ENCODE results near the gene SLC2A2.
A peak's percentile ranks its signal among the peaks of the same experiment; 100 is the strongest.

The SLC2A2 gene

GRCh38 chr3:171054231-171054630, 27.7 kb upstream of the SLC2A2 start:
- no peaks in the 10 kb centered on the region for H3K4me1 Mint-ChIP-seq (ENCODE audit: low read depth)
- H3K36me3 Mint-ChIP-seq (ENCODE audit: low read depth) = no peaks in the 10 kb centered on the region
- H3K4me3 Mint-ChIP-seq = no peak overlapping the region

GRCh38 chr3:171049861-171050444, 23.4 kb upstream of the SLC2A2 start:
- peaks cover 20% of the 10 kb centered on the region for H3K27me3 Mint-ChIP-seq
- H3K4me1 Mint-ChIP-seq (ENCODE audit: low read depth) = no peaks in the 10 kb centered on the region
- H3K4me3 Mint-ChIP-seq = no peak overlapping the region
- DNase-seq = peak; percentile 40
- H3K36me3 Mint-ChIP-seq (ENCODE audit: low read depth) = no peaks in the 10 kb centered on the region
- H3K27ac Mint-ChIP-seq = no peak overlapping the region
- peaks cover 10% of the 10 kb centered on the region for H3K9me3 Mint-ChIP-seq

More at GRCh38 chr3:171054231-171054630, 27.7 kb upstream of the SLC2A2 start:
- Mint-ChIP-seq H3K27me3 (peaks cover 8% of the 10 kb centered on the region), H3K27ac (no peak overlapping the region), H3K9me3 (peaks cover 10% of the 10 kb centered on the region)
- no peak for DNase-seq

GRCh38 chr3:171046760-171047159, 20.2 kb upstream of the SLC2A2 start:
- H3K27ac Mint-ChIP-seq = no peak overlapping the region
- H3K36me3 Mint-ChIP-seq (ENCODE audit: low read depth) = no peaks in the 10 kb centered on the region
- no peak overlapping the region for H3K4me3 Mint-ChIP-seq
- H3K4me1 Mint-ChIP-seq (ENCODE audit: low read depth) = no peaks in the 10 kb centered on the region
- H3K27me3 Mint-ChIP-seq = peaks cover 26% of the 10 kb centered on the region
- H3K9me3 Mint-ChIP-seq = no peaks in the 10 kb centered on the region
- DNase-seq = no peak

GRCh38 chr3:171044835-171045793, 18.6 kb upstream of the SLC2A2 start:
- H3K27ac Mint-ChIP-seq = no peak overlapping the region
- DNase-seq = no peak
- H3K36me3 Mint-ChIP-seq (ENCODE audit: low read depth) = no peaks in the 10 kb centered on the region
- H3K9me3 Mint-ChIP-seq = no peaks in the 10 kb centered on the region
- H3K27me3 Mint-ChIP-seq = peaks cover 25% of the 10 kb centered on the region
- H3K4me1 Mint-ChIP-seq (ENCODE audit: low read depth) = no peaks in the 10 kb centered on the region
- H3K4me3 Mint-ChIP-seq = no peak overlapping the region

- Mint-ChIP-seq H3K4me3 (no peak overlapping the region), H3K27ac (no peak overlapping the region), H3K4me1 (ENCODE audit: low read depth) (no peaks in the 10 kb centered on the region), H3K36me3 (ENCODE audit: low read depth) (no peaks in the 10 kb centered on the region), H3K27me3 (peaks cover 30% of the 10 kb centered on the region), H3K9me3 (no peaks in the 10 kb centered on the region)
- no peak for DNase-seq
These were observed 17.9 kb upstream of the SLC2A2 start for GRCh38 chr3:171044384-171044783.

- DNase-seq = no peak
- peaks cover 36% of the 10 kb centered on the region for H3K27me3 Mint-ChIP-seq
- H3K4me1 Mint-ChIP-seq (ENCODE audit: low read depth) = no peaks in the 10 kb centered on the region
- H3K4me3 Mint-ChIP-seq = no peak overlapping the region
- no peaks in the 10 kb centered on the region for H3K36me3 Mint-ChIP-seq (ENCODE audit: low read depth)
- H3K27ac Mint-ChIP-seq = no peak overlapping the region
- no peaks in the 10 kb centered on the region for H3K9me3 Mint-ChIP-seq
These were observed 13.2 kb upstream of the SLC2A2 start for GRCh38 chr3:171039674-171040073.

- Mint-ChIP-seq H3K36me3 (ENCODE audit: low read depth) (no peaks in the 10 kb centered on the region), H3K9me3 (no peaks in the 10 kb centered on the region), H3K27me3 (peaks cover 37% of the 10 kb centered on the region), H3K4me3 (no peak overlapping the region), H3K4me1 (ENCODE audit: low read depth) (no peaks in the 10 kb centered on the region), H3K27ac (no peak overlapping the region)
- DNase-seq = no peak
These were observed 11.8 kb upstream of the SLC2A2 start for GRCh38 chr3:171038342-171038741.

GRCh38 chr3:171028779-171029232, 2.3 kb upstream of the SLC2A2 start:
- no peak for DNase-seq
- Mint-ChIP-seq H3K27ac (no peak overlapping the region), H3K9me3 (no peaks in the 10 kb centered on the region)

GRCh38 chr3:171028025-171028778, 1.7 kb upstream of the SLC2A2 start:
- peak; percentile 68 for DNase-seq
- Mint-ChIP-seq H3K36me3 (ENCODE audit: low read depth) (no peaks in the 10 kb centered on the region), H3K27ac (no peak overlapping the region), H3K9me3 (no peaks in the 10 kb centered on the region), H3K4me1 (ENCODE audit: low read depth) (no peaks in the 10 kb centered on the region), H3K4me3 (no peak overlapping the region), H3K27me3 (peaks cover 6% of the 10 kb centered on the region)

More at GRCh38 chr3:171028779-171029232, 2.3 kb upstream of the SLC2A2 start:
- no peak overlapping the region for H3K4me3 Mint-ChIP-seq
- peaks cover 3% of the 10 kb centered on the region for H3K27me3 Mint-ChIP-seq
- no peaks in the 10 kb centered on the region for H3K4me1 Mint-ChIP-seq (ENCODE audit: low read depth)
- no peaks in the 10 kb centered on the region for H3K36me3 Mint-ChIP-seq (ENCODE audit: low read depth)

GRCh38 chr3:171023566-171023965, 3.0 kb downstream of the SLC2A2 start:
- Mint-ChIP-seq H3K27me3 (peaks cover 22% of the 10 kb centered on the region), H3K4me1 (ENCODE audit: low read depth) (no peaks in the 10 kb centered on the region), H3K36me3 (ENCODE audit: low read depth) (no peaks in the 10 kb centered on the region)

GRCh38 chr3:171021377-171021776, 5.1 kb downstream of the SLC2A2 start:
- no peak for DNase-seq
- Mint-ChIP-seq H3K4me3 (no peak overlapping the region), H3K9me3 (no peaks in the 10 kb centered on the region), H3K27ac (no peak overlapping the region), H3K36me3 (ENCODE audit: low read depth) (no peaks in the 10 kb centered on the region), H3K27me3 (peaks cover 22% of the 10 kb centered on the region), H3K4me1 (ENCODE audit: low read depth) (no peaks in the 10 kb centered on the region)

More at GRCh38 chr3:171023566-171023965, 3.0 kb downstream of the SLC2A2 start:
- Mint-ChIP-seq H3K9me3 (no peaks in the 10 kb centered on the region), H3K27ac (no peak overlapping the region), H3K4me3 (no peak overlapping the region)
- DNase-seq = no peak

- H3K27ac Mint-ChIP-seq = no peak overlapping the region
- H3K4me3 Mint-ChIP-seq = no peak overlapping the region
- no peaks in the 10 kb centered on the region for H3K4me1 Mint-ChIP-seq (ENCODE audit: low read depth)
- no peaks in the 10 kb centered on the region for H3K9me3 Mint-ChIP-seq
- DNase-seq = no peak
- no peaks in the 10 kb centered on the region for H3K36me3 Mint-ChIP-seq (ENCODE audit: low read depth)
- peaks cover 16% of the 10 kb centered on the region for H3K27me3 Mint-ChIP-seq
These were observed 8.2 kb downstream of the SLC2A2 start for GRCh38 chr3:171018156-171018935.

GRCh38 chr3:171013822-171014748, 12.4 kb downstream of the SLC2A2 start:
- Mint-ChIP-seq H3K4me3 (no peak overlapping the region), H3K27me3 (peaks cover 8% of the 10 kb centered on the region), H3K4me1 (ENCODE audit: low read depth) (no peaks in the 10 kb centered on the region), H3K27ac (no peak overlapping the region), H3K36me3 (ENCODE audit: low read depth) (no peaks in the 10 kb centered on the region), H3K9me3 (no peaks in the 10 kb centered on the region)
- no peak for DNase-seq

Measured in activated T-cell treated with anti-CD3 and anti-CD28 coated beads, Interleukin-2, amount 50 U/mL, for 24 hours (primary cell).